Memory B cell (primary cell): ENCODE results near the gene TTLL5.
"Not testable (repeated sequence)": the region's sequence is repeated elsewhere in the genome, so short reads cannot be mapped to it uniquely, and the experiment has no call there.

Source experiments
- ATAC-seq: fragments of 150-1000 bp; cut with Tn5 transposase; 2 replicates; pipeline ENCODE4 v1.10.0; 2021; ENCODE audit warnings: low read depth, mild to moderate bottlenecking, moderate library complexity
- DNase-seq, 2 donors: peaks; one replicate each; pipeline ENCODE4 v3.0.0; 2022; ENCODE audit warnings: low spot score in 2 of 2
- H3K27ac Mint-ChIP-seq: one replicate; pipeline ENCODE4 v1.8.0; 2022; ENCODE audit warnings: mild to moderate bottlenecking, moderate library complexity, mixed read lengths
- H3K27me3 Mint-ChIP-seq: one replicate; pipeline ENCODE4 v1.8.0; 2022; ENCODE audit warnings: mixed read lengths
- H3K36me3 Mint-ChIP-seq: one replicate; pipeline ENCODE4 v1.8.0; 2022; ENCODE audit warnings: mild to moderate bottlenecking, mixed read lengths
- H3K4me1 Mint-ChIP-seq: one replicate; pipeline ENCODE4 v1.8.0; 2022; ENCODE audit warnings: mixed read lengths
- H3K4me3 Mint-ChIP-seq: one replicate; pipeline ENCODE4 v1.8.0; 2022; ENCODE audit warnings: mild to moderate bottlenecking, moderate library complexity, mixed read lengths
- H3K9me3 Mint-ChIP-seq: one replicate; pipeline ENCODE4 v1.8.0; 2022; ENCODE audit warnings: mixed read lengths

The TTLL5 gene

DNA sequence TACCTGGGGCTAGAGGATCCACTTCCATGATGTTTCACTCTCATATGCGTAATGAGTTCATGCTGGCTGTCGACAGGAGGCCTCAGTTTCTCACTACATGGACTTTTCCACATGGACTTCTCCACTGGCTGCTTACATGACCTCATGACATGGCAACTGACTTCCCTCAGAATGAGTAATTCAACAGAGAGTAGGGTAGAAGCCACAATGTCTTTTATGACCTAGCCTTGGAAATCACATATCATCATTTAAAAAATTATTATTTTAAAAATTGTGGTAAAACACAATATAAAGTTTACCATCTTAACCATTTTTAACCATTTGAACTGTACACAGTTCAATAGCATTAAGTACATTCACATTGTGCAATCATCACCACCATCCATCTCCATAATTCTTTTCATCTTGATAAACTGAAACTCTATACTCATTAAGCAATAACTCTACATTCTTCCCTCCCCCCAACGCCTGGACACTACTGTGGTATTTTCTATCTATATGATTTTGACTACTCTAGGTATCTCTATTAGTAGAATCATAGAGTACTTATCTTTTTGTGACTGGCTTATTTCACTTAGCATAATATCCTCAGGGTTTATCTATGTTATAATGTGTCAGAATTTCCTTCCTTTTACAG lies 176.2 kb downstream of the TTLL5 start:
- Mint-ChIP-seq H3K4me3 (no peak overlapping the region), H3K27me3 (no peaks in the 10 kb centered on the region), H3K27ac (no peak overlapping the region), H3K4me1 (no peaks in the 10 kb centered on the region), H3K9me3 (peaks cover 2% of the 10 kb centered on the region), H3K36me3 (peaks cover 36% of the 10 kb centered on the region)
- DNase-seq (no peak), ATAC-seq (no peak)

DNA sequence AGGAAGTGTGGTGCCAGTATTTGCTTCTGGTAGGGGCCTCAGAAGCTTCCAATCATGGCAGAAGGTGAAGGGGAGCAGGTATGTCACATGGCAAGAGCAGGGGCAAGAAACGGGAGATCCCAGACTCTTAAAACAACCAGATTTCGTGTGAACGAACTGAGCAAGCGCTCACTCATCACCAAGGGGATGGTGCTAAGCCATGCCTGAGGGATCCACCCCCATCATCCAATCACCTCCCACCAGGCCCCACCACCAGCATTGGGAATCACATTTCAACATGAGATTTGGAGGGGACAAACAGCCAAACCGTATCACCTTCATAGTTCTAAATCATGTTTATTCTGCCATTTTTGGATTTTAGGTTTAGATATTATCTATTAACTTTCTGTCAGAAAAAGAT lies 179.9 kb downstream of the TTLL5 start:
- DNase-seq (no peak), ATAC-seq (no peak)
- Mint-ChIP-seq H3K27me3 (no peaks in the 10 kb centered on the region), H3K4me3 (no peak overlapping the region), H3K36me3 (peaks cover 28% of the 10 kb centered on the region), H3K9me3 (peaks cover 2% of the 10 kb centered on the region), H3K27ac (no peak overlapping the region), H3K4me1 (no peaks in the 10 kb centered on the region)

DNA sequence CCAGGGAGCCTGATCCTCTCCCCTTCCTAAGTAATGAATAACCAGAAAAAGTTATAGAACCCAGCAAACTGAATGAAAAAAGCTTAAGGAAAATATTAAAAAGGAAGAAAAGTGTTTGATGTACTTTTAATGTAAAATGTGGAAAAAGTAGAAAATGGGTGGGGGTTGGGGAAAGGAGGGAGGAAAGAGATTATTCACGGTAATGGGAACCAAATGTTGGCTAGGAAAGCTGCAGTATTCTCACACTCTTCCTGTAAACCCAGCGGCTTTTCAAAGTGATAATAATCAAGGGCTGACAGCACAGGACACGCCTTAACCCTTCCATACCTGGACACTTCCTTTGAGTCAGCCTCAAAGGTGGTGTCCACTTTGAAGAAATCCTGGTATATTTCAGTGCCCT lies 181.5 kb downstream of the TTLL5 start:
- Mint-ChIP-seq H3K27ac (no peak overlapping the region), H3K27me3 (no peaks in the 10 kb centered on the region), H3K4me3 (no peak overlapping the region), H3K9me3 (no peaks in the 10 kb centered on the region), H3K4me1 (no peaks in the 10 kb centered on the region), H3K36me3 (peaks cover 23% of the 10 kb centered on the region)
- no peak for DNase-seq
- ATAC-seq = no peak

DNA sequence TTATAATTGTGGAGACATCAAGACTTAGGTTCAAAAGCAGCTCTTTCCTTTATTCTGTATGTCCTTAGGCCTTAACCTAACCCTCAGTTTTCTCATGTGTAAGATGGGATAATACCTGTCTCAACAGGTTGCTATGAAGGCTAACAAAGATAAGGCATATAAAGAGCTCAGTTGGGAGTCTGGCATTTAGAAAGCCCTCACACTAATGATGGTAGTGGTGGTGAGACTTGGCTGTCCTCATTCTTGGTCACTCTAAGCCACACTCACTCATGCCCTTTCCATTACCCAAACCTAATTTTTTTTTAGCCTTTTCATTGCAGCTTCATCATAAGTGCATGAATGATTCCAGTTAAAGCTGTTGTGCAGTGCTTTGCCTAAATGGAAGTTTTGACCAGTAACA lies 183.4 kb downstream of the TTLL5 start:
- ATAC-seq (no peak), DNase-seq (no peak)
- Mint-ChIP-seq H3K9me3 (no peaks in the 10 kb centered on the region), H3K4me1 (no peaks in the 10 kb centered on the region), H3K4me3 (no peak overlapping the region), H3K27ac (no peak overlapping the region), H3K27me3 (no peaks in the 10 kb centered on the region), H3K36me3 (peaks cover 15% of the 10 kb centered on the region)

DNA sequence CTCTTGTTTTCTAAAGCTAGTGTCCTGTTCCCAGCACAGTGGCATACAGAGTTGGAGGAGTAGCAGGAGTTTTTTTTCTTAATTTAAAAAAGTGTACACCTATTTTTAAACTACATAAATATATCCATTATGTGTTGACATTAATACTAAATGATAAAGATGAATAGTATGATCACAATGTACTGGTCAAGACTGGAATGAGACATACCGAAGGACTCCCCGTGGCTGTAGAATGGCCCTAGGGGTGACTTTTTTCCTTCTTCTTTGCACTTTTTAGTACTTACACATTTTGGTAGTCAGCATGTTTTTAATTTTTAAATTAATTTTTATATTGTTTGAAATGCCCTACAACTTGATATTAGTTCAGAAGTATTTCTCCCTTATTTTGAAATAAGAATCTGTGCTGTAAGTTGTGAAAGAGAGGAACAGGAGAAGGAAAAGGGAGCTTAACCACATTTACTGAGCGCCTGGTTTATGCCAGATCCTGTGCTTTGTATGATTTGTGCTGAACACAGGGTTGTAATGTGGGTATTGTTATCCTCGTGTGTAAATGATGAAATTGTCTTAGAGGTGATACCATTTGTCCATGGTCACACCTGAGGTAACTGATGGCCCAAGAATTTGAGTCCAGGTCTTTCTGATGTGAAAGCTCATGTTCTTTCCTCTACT lies 184.2 kb downstream of the TTLL5 start:
- Mint-ChIP-seq H3K27me3 (no peaks in the 10 kb centered on the region), H3K4me3 (no peak overlapping the region), H3K27ac (no peak overlapping the region), H3K4me1 (no peaks in the 10 kb centered on the region), H3K36me3 (peaks cover 11% of the 10 kb centered on the region), H3K9me3 (no peaks in the 10 kb centered on the region)
- ATAC-seq = no peak
- DNase-seq = no peak

DNA sequence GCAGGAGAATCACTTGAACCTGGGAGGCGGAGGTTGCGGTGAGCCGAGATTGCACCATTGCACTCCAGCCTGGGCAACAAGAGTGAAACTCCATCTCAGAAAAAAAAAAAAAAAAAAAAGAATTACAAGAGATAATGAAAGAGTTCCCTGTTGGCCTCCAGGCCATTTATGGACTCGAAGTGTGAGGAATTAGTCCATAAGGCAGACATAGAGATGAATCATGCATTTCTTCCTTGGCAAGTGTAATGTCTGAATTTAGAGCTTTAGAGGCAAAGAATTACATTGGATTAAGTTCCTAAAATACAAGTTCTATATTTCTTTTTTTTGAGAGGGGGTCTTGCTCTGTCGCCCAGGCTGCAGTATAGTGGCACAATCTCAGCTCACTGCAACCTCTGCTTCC lies 185.6 kb downstream of the TTLL5 start:
- not testable (repeated sequence) for ATAC-seq, DNase-seq, H3K36me3 Mint-ChIP-seq, H3K4me3 Mint-ChIP-seq, H3K9me3 Mint-ChIP-seq, H3K27ac Mint-ChIP-seq, H3K4me1 Mint-ChIP-seq, H3K27me3 Mint-ChIP-seq

DNA sequence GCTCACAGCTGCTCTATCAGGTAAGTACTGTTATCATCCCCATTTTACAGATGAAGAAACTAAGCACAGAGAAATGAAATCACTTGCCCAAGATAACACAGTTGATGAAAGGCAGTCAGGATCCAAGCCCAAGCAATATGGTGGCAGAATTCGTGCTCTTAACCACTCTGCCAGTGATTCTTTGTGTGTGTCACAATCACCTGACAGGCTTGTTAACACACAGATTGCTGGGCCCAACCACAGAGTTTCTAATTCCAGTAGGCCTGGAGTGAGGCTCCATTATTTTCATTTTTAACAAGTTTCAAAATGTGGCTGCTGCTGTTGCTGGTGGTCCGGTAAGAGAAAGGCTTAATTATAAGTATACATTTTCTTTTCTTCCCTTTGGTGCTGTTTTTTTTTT lies 186.5 kb downstream of the TTLL5 start:
- no peak overlapping the region for H3K4me3 Mint-ChIP-seq
- no peak for DNase-seq
- peaks cover 7% of the 10 kb centered on the region for H3K36me3 Mint-ChIP-seq
- no peak for ATAC-seq
- no peaks in the 10 kb centered on the region for H3K4me1 Mint-ChIP-seq
- H3K27ac Mint-ChIP-seq = no peak overlapping the region
- no peaks in the 10 kb centered on the region for H3K9me3 Mint-ChIP-seq
- H3K27me3 Mint-ChIP-seq = no peaks in the 10 kb centered on the region

DNA sequence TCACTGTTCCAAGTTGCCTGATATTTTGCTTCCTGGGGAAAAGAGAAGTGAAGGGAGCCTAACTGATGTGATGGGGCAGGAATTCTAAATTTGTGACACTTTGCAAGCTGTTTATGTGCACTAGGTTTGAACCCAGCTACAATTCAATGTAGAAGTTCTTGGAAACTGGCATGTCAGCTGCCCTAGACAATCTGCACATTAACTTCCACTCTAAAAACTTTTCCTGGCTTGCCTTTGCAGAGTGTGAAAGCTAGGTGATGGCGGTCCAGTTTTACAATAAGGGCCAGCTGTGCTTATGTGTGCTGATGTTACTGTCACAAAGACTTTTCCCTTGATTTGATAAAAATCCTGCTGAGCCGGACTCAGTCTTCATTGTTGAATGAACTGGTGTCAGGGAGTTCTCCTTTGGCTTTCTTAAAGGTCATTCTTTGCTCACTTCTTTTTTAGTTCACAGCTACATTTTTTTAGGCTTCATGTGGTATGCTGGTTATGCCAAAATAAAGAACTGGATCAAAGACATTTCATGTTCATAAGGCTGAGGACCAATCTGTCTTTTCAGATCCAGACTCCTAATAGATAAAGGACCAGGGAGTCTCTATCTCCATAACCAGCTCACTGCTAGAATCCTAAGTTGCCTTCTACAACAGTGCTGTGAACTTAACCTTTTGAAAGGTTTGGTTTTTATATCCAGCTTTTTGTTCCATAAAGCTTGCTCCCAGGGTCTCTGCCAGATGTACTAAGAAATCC lies 187.3 kb downstream of the TTLL5 start:
- H3K27me3 Mint-ChIP-seq = no peaks in the 10 kb centered on the region
- H3K9me3 Mint-ChIP-seq = no peaks in the 10 kb centered on the region
- H3K4me3 Mint-ChIP-seq = no peak overlapping the region
- DNase-seq (no peak), ATAC-seq (no peak)
- no peak overlapping the region for H3K27ac Mint-ChIP-seq
- peaks cover 7% of the 10 kb centered on the region for H3K36me3 Mint-ChIP-seq
- no peaks in the 10 kb centered on the region for H3K4me1 Mint-ChIP-seq

DNA sequence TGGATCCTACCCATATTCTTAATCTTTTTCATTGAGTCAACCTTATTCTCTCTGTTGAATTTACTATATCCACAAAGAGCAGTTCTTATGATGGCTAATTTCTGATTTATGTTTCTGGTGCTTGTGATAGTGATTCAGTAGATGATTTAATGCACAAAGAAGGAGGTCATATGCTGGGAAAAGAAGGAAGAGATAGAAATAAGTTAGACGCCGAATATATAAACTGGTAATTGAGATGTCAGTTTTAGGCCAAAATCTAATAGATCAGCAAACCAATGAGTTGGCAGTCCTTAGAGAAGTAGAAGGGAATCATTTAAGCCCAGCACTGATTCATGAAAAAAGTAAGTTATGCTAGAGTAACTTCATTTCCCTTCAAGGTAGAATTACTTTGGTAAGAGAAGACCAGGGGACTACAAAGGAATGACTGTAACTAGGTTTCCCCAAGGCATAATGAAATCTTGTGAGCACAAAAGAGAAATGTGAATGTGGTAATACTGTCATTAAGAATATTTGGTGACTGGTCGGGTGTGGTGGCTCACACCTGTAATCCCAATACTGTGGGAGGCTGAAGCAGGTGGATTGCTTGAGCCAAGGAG lies 188.4 kb downstream of the TTLL5 start:
- Mint-ChIP-seq H3K4me1 (no peaks in the 10 kb centered on the region), H3K27ac (no peak overlapping the region), H3K4me3 (no peak overlapping the region), H3K9me3 (no peaks in the 10 kb centered on the region), H3K27me3 (no peaks in the 10 kb centered on the region), H3K36me3 (peaks cover 7% of the 10 kb centered on the region)
- DNase-seq (no peak), ATAC-seq (no peak)

DNA sequence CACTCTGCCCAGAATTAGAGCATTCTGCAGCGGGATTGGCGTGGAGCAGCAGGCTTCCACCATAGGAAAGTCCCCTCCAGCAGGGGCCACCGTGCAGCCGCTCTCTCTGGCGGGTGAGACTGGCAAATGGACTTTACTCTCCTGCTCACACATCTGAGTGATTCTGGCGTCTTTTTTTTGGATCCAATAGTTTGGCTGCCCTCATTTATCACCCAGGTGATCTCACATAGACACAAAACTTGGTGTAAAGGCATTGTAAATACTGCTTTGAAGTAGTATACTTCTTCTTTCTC lies 190.5 kb downstream of the TTLL5 start:
- Mint-ChIP-seq H3K27me3 (no peaks in the 10 kb centered on the region), H3K9me3 (no peaks in the 10 kb centered on the region), H3K4me1 (no peaks in the 10 kb centered on the region), H3K4me3 (no peak overlapping the region), H3K36me3 (peaks cover 7% of the 10 kb centered on the region), H3K27ac (no peak overlapping the region)
- DNase-seq (no peak), ATAC-seq (no peak)

DNA sequence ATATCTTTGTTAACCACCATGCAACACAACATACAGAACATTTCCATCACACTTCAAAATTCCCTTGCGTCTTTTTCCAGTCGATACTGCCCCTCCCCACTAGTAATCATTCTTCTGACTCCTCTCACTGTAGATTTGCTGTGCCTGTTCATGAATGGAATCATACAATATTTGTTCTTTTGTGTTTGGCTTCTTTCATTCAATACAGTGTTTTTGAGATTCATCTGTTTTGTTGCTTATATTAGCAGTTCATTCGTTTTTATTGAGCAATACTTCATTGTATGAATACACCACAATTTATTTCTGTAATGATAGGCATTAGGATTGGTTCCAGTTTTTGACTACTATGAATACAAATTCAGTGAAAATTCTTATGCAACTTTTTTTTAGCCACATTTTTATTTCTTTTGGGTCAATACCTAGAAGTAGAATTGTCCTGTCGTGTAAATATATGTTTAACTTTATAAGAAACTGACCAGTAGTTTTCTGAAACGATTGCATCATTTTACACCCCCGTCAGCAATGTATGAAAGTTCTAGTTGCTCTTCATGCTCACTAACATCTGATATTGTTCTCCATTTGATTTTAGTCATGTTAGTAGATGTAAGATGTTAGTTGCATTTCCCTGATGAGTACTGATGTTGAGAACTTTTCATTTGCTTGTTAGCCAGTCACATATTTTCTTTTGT lies 193.2 kb downstream of the TTLL5 start:
- DNase-seq (no peak), ATAC-seq (no peak)
- Mint-ChIP-seq H3K9me3 (no peaks in the 10 kb centered on the region), H3K27ac (no peak overlapping the region), H3K36me3 (peaks cover 4% of the 10 kb centered on the region), H3K4me1 (no peaks in the 10 kb centered on the region), H3K4me3 (no peak overlapping the region), H3K27me3 (no peaks in the 10 kb centered on the region)

DNA sequence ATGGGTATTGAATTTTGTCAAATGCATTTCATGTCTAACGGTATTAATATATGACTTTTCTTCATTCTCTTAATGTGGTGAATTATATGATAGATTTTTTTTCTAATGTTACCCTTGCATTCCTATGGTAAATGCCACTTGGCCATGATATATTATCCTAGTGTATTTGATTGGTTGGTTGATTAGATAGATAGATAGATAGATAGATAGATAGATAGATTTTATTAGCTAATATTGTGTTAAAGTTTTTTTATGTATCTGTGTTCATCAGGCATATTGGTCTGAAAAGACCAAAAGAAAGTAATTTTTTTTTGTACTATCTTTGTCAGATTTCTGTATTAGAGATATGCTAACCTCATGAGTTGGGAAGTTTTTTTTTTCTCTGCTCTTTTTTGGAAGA lies 196.2 kb downstream of the TTLL5 start:
- no peaks in the 10 kb centered on the region for H3K9me3 Mint-ChIP-seq
- no peak overlapping the region for H3K4me3 Mint-ChIP-seq
- H3K4me1 Mint-ChIP-seq = no peaks in the 10 kb centered on the region
- no peak overlapping the region for H3K27ac Mint-ChIP-seq
- DNase-seq = no peak
- no peaks in the 10 kb centered on the region for H3K27me3 Mint-ChIP-seq
- peaks cover 8% of the 10 kb centered on the region for H3K36me3 Mint-ChIP-seq
- ATAC-seq = no peak

DNA sequence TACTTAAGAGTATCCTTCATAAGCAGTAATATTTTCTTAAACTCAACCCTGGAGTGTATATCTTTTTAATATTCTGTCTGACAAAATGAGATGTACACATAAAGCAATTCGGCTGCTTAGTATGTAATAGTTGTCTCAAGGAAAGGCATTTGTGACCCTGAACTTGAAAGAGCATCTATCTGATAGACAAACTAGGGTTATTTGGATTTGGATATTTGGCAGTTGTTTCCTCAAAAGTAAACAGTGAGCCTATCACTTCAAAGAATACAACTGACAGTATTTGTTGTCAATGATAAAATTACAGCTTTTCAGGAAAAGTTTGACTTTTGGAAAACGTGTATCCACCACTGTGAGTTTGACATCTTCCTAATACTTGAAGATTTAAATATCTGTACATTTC lies 197.3 kb downstream of the TTLL5 start:
- Mint-ChIP-seq H3K4me3 (no peak overlapping the region), H3K36me3 (peaks cover 8% of the 10 kb centered on the region), H3K4me1 (no peaks in the 10 kb centered on the region), H3K27ac (no peak overlapping the region), H3K27me3 (no peaks in the 10 kb centered on the region), H3K9me3 (no peaks in the 10 kb centered on the region)
- DNase-seq (no peak), ATAC-seq (no peak)

DNA sequence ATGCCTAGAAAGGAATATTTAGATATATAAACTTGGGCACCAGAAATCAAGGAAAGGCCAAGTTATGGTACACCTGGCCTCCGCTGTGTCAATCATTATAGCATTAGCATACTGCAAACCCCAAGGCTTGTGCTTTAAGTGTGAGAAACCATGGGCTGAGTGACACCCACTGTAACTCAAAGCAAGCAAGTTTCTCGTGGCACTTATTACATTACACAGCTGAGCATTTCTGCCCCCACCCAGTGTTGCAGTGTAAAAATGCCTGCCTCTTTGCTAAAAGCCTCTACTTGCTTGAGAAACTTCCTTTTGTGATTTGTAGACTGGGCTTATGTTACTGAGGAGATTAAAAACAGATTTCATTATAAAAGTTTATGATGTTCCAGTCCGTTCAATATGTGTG lies 198.7 kb downstream of the TTLL5 start:
- DNase-seq (no peak), ATAC-seq (no peak)
- H3K9me3 Mint-ChIP-seq = no peaks in the 10 kb centered on the region
- H3K36me3 Mint-ChIP-seq = peaks cover 8% of the 10 kb centered on the region
- no peaks in the 10 kb centered on the region for H3K27me3 Mint-ChIP-seq
- H3K4me3 Mint-ChIP-seq = no peak overlapping the region
- no peak overlapping the region for H3K27ac Mint-ChIP-seq
- H3K4me1 Mint-ChIP-seq = no peaks in the 10 kb centered on the region
